ENCODE data around the gene PAQR5. TPM values are rescaled to one million over a fixed set of nuclear protein-coding genes. Genes with fewer than 3 reads are reported as not detected.

Gene PAQR5
- total RNA-seq, 1 experiment from 2014 or later: 2.0 TPM

DNA sequence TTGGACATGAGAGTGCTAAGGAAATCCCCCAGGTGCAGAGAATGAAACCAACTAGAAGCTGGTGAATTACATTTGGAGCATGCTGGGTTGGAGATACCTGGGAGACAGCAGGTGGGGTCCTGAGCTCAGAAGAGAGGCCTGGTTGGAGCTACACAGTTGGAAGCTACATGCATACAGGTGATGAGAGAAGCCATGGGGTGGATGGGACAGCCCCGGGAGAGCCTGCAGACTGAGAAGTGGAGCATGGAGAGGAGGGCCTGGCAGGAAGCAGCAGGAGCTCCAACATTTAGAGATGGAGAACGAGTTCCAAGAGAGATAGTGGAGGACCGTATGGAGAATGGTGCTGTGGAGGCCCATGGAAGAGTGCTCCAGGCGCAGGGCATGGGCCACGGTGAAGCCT, 10.2 kb downstream of the PAQR5 start:
- intact Hi-C loops (cut with micrococcal nuclease; ENCODE audit: unreplicated experiment) (no loop called here), in situ Hi-C loops (cut with HindIII; ENCODE audit: low pct_unique_long_range_greater_than_20kb, low sequenced_read_pairs) (no loop called here)
- TF ChIP-seq, protein P1, sequence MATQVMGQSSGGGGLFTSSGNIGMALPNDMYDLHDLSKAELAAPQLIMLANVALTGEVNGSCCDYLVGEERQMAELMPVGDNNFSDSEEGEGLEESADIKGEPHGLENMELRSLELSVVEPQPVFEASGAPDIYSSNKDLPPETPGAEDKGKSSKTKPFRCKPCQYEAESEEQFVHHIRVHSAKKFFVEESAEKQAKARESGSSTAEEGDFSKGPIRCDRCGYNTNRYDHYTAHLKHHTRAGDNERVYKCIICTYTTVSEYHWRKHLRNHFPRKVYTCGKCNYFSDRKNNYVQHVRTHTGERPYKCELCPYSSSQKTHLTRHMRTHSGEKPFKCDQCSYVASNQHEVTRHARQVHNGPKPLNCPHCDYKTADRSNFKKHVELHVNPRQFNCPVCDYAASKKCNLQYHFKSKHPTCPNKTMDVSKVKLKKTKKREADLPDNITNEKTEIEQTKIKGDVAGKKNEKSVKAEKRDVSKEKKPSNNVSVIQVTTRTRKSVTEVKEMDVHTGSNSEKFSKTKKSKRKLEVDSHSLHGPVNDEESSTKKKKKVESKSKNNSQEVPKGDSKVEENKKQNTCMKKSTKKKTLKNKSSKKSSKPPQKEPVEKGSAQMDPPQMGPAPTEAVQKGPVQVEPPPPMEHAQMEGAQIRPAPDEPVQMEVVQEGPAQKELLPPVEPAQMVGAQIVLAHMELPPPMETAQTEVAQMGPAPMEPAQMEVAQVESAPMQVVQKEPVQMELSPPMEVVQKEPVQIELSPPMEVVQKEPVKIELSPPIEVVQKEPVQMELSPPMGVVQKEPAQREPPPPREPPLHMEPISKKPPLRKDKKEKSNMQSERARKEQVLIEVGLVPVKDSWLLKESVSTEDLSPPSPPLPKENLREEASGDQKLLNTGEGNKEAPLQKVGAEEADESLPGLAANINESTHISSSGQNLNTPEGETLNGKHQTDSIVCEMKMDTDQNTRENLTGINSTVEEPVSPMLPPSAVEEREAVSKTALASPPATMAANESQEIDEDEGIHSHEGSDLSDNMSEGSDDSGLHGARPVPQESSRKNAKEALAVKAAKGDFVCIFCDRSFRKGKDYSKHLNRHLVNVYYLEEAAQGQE (IDR thresholded peaks at IDR 0.05; ENCODE audit: insufficient read depth in 1 of 2, low read depth in 2 of 2, low read length in 1 of 2): no peak
- no peak for TF ChIP-seq TCF7L2 (IDR thresholded peaks at IDR 0.05; ENCODE audit: low read depth, low read length)
- no peak for TF ChIP-seq POLR2AphosphoS5 (IDR thresholded peaks at IDR 0.05; ENCODE audit: low read depth, low read length)
- TF ChIP-seq, protein P2, sequence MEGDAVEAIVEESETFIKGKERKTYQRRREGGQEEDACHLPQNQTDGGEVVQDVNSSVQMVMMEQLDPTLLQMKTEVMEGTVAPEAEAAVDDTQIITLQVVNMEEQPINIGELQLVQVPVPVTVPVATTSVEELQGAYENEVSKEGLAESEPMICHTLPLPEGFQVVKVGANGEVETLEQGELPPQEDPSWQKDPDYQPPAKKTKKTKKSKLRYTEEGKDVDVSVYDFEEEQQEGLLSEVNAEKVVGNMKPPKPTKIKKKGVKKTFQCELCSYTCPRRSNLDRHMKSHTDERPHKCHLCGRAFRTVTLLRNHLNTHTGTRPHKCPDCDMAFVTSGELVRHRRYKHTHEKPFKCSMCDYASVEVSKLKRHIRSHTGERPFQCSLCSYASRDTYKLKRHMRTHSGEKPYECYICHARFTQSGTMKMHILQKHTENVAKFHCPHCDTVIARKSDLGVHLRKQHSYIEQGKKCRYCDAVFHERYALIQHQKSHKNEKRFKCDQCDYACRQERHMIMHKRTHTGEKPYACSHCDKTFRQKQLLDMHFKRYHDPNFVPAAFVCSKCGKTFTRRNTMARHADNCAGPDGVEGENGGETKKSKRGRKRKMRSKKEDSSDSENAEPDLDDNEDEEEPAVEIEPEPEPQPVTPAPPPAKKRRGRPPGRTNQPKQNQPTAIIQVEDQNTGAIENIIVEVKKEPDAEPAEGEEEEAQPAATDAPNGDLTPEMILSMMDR (IDR thresholded peaks at IDR 0.05): no peak
- no peak for TF ChIP-seq SIN3A (IDR thresholded peaks at IDR 0.05; ENCODE audit: borderline replicate concordance, insufficient read depth, low read depth, low read length)
- no TSS peak for BruUV-seq (replicated peaks)
- no peak for ATAC-seq
- ChIA-PET POLR2A (no interaction called here), CTCF (no interaction called here)
- Histone ChIP-seq H3K27me3 (ENCODE audit: control insufficient read depth, insufficient read depth, low read length) (no peaks in the 10 kb centered on the region), H3K9me3 (ENCODE audit: control insufficient read depth, insufficient read depth, low read depth, low read length) (no peaks in the 10 kb centered on the region), H3K4me1 (ENCODE audit: control insufficient read depth, insufficient read depth, low read length) (peaks cover 9% of the 10 kb centered on the region; the same call in 1 of the 2 replicates), H3K4me3 (ENCODE audit: low read depth in 2 of 2, low read length in 2 of 2) (no peak overlapping the region), H3K36me3 (ENCODE audit: control insufficient read depth, insufficient read depth, low read length) (no peaks in the 10 kb centered on the region), H3K27ac (ENCODE audit: low read length) (no peak overlapping the region)
- no peak for DNase-seq (ENCODE audit: low read depth, low spot score)

DNA sequence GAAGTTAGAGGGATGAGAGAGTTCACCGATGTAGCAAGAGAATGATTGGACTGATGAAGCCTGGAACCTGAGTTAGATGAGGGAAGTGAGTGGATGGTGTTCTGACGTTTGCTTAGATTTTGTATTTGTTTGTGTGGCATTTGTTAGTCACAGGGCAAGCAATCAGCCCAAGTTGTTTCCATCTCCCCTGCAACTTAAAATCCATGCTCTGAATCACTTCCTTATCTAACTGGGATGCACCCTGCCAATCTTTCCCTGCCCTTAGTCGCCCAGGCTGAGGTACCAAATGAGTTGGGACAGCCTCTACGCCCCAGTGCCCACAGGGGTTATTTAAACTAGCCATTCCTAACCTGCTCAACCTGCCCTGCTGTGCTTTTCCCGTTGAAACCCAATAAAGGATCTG, 12.6 kb downstream of the PAQR5 start:
- TF ChIP-seq SIN3A (IDR thresholded peaks at IDR 0.05; ENCODE audit: borderline replicate concordance, insufficient read depth, low read depth, low read length) (no peak), TCF7L2 (IDR thresholded peaks at IDR 0.05; ENCODE audit: low read depth, low read length) (no peak), POLR2AphosphoS5 (IDR thresholded peaks at IDR 0.05; ENCODE audit: low read depth, low read length) (no peak)
- TF ChIP-seq, protein P1 (IDR thresholded peaks at IDR 0.05; ENCODE audit: insufficient read depth in 1 of 2, low read depth in 2 of 2, low read length in 1 of 2): no peak
- TF ChIP-seq, protein P2 (IDR thresholded peaks at IDR 0.05): no peak
- intact Hi-C loops (cut with micrococcal nuclease; ENCODE audit: unreplicated experiment): no loop called here
- Histone ChIP-seq H3K36me3 (ENCODE audit: control insufficient read depth, insufficient read depth, low read length) (no peaks in the 10 kb centered on the region), H3K4me1 (ENCODE audit: control insufficient read depth, insufficient read depth, low read length) (no peaks in the 10 kb centered on the region; the same call in 1 of the 2 replicates), H3K4me3 (ENCODE audit: low read depth in 2 of 2, low read length in 2 of 2) (no peak overlapping the region), H3K27ac (ENCODE audit: low read length) (no peak overlapping the region), H3K9me3 (ENCODE audit: control insufficient read depth, insufficient read depth, low read depth, low read length) (no peaks in the 10 kb centered on the region), H3K27me3 (ENCODE audit: control insufficient read depth, insufficient read depth, low read length) (no peaks in the 10 kb centered on the region)
- CTCF ChIA-PET: no interaction called here
- ATAC-seq: 0 out of 2 replicates have a peak, but pooled peaks have one; percentile 35
- DNase-seq (ENCODE audit: low read depth, low spot score): no peak
- no TSS peak for BruUV-seq (replicated peaks)
- POLR2A ChIA-PET: no interaction called here
- in situ Hi-C loops (cut with HindIII; ENCODE audit: low pct_unique_long_range_greater_than_20kb, low sequenced_read_pairs): no loop called here
